Activated T-helper 1 cell treated with Interleukin-2 at 50 U/mL for 16 hours (primary cell): Measurements from ENCODE around the gene HOXA2.
A peak's percentile ranks its signal among the peaks of the same experiment; 100 is the strongest.

Experiments
- DNase-seq: peaks from one replicate; pipeline ENCODE4 v3.0.0-alpha.2; 2020; ENCODE audit warnings: low read depth

Gene HOXA2

GRCh38 chr7:27141137-27141922, 38.8 kb upstream of the HOXA2 start:
- no peak for DNase-seq

GRCh38 chr7:27140126-27140857, 37.8 kb upstream of the HOXA2 start:
- no peak for DNase-seq

GRCh38 chr7:27139334-27140125, 37.0 kb upstream of the HOXA2 start:
- no peak for DNase-seq

- no peak for DNase-seq
These were observed 36.5 kb upstream of the HOXA2 start for GRCh38 chr7:27138985-27139333.

- no peak for DNase-seq
These were observed 36.0 kb upstream of the HOXA2 start for GRCh38 chr7:27138472-27138871.

GRCh38 chr7:27137640-27138315, 35.3 kb upstream of the HOXA2 start:
- no peak for DNase-seq

- DNase-seq = no peak
These were observed 31.9 kb upstream of the HOXA2 start for GRCh38 chr7:27134392-27134791.

DNA sequence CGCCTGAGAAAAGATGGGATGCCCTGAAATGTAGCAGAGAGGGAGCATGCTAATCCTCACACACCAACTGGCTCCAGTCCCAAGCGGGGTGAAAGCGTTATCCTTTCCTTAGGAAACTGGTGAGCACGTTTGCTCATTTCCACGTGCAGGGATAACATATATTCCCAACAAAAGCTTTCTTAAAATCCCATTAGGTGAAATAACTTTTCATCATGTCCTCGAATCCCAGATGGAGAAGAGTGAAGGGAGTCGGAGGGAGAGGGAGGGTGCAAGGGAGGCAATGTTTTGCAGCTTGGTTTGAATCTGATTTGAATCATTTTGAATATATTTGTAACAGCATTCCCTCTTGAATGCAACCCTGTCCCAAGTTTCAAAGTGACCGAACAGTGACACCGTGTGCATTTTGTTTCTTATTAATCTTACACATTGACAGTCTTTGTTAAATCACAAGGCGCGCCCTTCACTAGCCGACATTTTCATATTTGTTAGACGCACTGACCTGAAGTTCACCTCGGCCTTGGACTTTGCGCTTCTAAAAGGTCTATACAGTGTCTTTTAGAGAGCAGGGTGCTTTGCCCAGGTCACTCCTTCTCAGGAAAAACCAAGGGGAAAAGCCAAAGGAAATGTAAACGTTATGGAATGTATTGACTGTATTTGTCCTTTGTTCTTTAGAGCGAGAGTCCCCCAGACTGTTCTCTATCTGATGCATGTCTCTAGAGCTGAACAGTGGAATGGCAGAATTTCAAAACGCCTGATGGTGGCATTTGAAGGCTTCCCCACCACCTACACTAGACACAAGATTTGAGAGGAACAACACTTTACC, 31.1 kb upstream of the HOXA2 start:
- no peak for DNase-seq

- no peak for DNase-seq
These were observed 30.5 kb upstream of the HOXA2 start for GRCh38 chr7:27132978-27133377.

- DNase-seq = no peak
These were observed 29.7 kb upstream of the HOXA2 start for GRCh38 chr7:27132214-27132613.

DNA sequence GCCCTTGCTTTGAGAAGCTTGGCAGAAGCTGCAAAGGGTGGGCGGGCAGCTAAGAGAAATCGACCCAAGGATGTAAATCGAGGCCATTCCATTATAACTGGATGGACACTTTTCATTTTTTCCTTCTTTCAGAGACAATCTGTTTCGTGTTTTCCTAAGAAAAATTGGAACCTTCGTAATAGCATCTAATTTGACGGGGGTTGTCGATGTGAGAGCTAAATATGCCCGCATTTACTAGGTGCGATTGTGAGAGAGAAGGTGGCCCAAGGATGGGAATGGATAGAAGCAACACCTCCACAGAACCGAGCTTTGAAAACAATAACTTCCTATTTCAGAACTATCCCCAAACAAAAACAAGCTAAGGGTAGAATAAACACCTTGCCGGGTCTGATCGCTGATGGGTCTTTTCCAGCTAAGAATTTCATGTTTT, 28.9 kb upstream of the HOXA2 start:
- no peak for DNase-seq

DNA sequence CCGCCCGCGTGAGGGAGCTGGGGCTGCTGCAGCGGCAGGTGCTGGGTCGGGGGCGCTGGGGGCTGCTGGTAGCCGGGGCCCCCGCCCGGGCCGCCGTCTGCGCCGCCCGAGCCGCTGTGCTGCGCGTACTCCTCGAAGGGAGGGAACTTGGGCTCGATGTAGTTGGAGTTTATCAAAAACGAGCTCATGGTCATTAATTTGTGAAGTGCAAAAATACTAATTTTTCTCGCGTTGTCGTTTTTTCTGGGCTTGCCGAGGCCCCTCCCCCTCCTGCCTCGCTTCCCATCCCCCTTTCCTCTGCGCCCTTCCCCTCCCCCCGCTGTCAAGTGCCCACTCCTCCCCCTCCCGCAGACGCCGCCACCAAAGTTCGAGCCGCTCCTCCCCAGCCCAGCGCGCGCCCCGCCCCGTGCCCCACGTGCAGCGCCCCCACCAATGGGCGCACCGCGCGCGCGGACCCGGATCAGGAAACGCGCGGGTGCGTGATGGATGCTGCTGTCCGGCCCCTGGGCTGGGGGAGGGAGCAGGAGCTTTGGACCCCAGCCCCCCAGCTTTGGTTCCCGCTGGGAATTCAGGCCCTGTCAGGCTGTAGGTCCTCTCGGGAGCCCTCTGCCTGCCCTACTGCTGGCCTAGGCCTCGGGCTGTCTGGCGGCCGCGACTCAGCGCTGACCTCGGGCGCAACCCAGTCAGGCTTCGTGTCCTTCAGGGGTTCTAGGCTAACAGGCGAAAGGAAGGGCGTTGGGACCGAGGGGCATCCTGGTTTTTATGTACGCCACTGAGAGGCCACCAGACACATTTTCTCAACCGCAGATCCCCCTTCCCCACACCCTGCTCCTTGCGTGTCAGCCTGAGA, 28.3 kb upstream of the HOXA2 start, which contains the start of gene HOXA4:
Gene HOXA4 (minus strand): TSS at position 218 of the 850 bp plus-strand sequence. CDS start 24 bp downstream, at position 194.
- DNase-seq = peak; percentile 45

GRCh38 chr7:27129729-27130539, 27.5 kb upstream of the HOXA2 start:
- DNase-seq = no peak

DNA sequence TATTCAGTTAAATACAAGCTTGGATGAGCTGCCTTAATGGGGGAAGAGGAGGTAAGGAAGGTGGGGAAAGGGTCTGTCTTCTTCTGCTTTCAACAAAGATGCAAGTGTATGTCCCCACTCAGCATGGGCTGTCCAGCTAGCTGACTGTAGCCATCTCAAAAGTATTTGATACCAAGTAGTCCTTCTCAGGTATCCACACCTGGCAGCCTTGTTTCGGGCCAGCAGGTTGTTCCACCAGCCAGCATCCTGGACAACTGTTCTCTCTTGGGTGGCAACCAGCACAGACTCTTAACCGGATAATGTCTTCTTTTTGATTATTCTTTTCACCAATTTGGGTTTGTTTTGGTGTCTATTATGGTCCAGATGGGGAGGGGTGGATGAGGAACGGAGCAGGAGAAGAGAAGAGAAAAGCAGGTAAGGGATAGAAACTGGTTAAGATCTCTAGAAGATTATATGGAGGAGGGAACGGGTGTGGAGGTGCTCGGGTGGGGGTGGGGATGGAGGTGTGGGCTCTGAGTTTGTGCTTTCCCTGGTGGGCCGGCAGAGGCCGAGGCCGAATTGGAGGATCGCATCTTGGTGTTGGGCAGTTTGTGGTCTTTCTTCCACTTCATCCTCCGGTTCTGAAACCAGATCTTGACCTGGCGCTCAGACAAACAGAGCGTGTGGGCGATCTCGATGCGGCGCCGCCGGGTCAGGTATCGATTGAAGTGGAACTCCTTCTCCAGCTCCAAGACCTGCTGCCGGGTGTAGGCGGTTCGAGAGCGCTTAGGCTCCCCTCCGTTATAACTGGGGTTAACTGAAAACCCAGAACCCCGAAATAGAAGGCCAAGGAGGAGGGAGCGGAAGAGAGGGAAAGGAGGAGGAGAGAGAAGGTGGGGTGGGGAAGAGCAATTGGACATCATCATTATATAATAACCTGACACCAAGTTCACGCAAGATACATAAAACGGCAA, 26.6 kb upstream of the HOXA2 start:
- DNase-seq = no peak

- DNase-seq = no peak
These were observed 25.6 kb upstream of the HOXA2 start for GRCh38 chr7:27128034-27128433.

GRCh38 chr7:27126596-27127327, 24.3 kb upstream of the HOXA2 start:
- DNase-seq = no peak

DNA sequence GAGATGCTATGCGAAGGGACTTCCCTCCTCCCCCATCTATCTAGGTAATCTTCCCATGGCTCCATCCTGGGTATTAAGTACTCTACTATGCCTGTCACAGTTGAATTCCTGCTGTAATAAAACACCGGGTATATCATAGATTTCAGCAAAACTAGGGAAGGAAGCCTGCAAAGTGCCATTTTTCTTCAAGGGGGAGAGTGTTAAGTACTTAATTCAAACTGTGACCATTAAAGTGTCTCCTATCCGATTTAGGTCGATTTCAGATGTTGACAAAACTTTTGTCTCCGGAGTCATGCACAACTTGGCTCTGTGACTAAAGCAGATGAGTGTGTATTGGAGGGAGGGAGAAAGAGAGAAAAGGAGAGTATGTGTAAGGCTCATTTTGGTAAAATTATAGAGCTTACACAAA, 23.5 kb upstream of the HOXA2 start:
- no peak for DNase-seq
